Fibroblast of skin of back (primary cell): ENCODE results near the gene SGSH.
"Not testable (repeated sequence)": the region's sequence is repeated elsewhere in the genome, so short reads cannot be mapped to it uniquely, and the experiment has no call there.

ENCODE experiments used
- DNase-seq: peaks from one replicate; pipeline ENCODE4 v3.0.0-alpha.2; 2013

SGSH gene

DNA sequence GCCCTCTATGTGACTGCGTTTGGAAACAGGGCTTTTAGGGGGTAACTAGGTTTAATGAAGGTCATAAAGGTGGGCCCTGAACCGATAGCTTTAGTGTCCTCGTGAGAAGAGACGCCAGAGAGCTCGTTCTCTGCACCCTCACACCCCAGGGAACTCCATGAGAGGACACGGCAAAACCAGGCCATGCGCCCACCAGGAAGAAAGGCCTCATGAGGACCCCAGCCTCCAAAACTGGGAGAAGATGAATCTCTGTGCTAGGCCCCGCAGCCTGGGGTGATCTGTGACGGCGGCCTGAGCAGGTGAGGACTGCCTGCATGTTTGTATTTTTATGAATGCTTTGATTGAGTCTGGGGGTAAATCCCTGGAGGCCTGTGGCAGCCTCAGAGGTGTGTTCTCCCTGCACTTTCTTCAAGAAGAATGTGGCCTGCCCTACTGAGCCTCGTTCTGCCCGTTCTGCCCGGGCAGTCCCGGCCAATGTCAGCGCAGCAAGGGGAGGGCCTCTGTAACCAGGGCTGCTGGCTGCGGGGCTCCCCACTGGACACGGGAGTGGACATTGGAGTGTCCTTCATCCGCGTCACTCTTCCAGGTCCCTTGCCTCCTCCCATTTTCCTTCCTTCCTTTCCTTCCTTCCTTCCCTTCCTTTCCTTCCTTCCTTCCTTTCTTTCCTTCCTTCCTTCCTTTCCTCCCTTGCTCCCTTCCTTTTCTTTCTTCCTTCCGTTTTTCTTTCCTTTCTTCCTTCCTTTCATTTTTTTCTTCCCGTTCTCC, 33.7 kb upstream of the SGSH start:
- DNase-seq, result no peak

DNA sequence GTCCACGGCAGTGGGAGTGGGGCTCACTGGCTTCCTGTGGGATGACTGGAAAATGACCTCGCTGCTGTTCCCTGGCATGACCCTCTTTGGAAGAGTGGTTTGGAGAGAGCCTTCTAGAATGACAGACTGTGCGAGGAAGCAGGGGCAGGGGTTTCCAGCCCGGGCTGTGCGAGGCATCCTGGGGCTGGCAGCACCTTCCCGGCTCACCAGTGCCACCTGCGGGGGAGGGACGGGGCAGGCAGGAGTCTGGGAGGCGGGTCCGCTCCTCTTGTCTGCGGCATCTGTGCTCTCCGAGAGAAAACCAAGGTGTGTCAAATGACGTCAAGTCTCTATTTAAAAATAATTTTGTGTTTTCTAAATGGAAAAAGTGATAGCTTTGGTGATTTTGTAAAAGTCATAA, 32.7 kb upstream of the SGSH start:
- peak; percentile 12 for DNase-seq

DNA sequence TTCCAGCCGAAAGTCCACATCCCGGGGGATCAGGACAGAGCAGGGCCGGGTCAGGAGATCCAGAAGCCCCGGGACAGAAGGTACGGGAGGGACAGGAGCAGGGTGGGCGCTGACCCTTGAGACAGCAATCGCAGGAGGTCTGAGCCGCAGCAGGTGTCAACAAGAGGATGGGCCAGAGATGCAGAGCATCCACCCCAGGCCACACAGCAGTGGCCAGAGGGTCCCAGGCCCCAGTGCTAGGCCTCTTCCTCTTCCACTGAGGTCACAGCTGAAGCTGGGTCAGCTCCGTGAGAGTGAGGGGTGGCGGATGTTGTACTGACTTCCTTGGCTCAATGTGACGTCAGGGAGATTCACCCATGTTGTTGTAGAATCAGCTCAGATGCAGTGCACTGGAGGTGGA, 31.8 kb upstream of the SGSH start:
- no peak for DNase-seq

DNA sequence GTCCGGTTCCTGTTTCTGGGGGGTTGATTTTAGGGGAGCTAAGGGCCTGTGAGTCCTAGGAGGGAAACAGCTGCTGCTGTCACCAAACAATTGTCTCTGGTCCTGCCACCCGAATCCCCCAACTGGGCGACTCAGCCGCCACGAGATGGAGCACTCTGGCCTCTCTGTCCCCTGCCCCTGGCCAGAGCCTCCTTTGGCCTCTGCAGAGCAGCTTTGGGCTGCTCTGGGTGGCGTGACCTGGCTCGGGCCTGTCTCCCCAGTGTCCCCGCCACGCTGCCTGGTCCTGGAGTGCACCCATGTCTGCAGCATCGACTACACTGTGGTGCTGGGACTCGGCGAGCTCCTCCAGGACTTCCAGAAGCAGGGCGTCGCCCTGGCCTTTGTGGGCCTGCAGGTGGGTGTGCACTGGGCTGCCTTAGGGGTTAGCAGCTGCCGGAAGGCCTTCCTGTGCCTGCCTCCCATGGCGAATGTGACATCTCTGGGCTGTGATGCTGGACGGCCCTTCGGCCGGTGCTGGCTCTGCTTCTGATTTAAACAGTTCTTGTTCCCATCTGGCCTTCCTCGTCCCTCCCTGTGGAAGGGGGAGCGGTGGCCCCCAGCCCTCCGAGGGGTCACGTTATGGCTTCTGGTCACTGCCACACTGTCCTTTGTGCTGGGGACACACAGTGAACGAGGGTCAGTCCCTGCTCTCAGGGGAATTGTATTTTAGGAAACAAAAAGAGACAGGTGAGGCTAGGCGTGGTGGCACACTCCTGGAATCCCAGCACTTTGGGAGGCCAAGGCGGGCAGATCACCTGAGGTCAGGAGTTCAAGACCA, 29.0 kb upstream of the SGSH start:
- no peak for DNase-seq

DNA sequence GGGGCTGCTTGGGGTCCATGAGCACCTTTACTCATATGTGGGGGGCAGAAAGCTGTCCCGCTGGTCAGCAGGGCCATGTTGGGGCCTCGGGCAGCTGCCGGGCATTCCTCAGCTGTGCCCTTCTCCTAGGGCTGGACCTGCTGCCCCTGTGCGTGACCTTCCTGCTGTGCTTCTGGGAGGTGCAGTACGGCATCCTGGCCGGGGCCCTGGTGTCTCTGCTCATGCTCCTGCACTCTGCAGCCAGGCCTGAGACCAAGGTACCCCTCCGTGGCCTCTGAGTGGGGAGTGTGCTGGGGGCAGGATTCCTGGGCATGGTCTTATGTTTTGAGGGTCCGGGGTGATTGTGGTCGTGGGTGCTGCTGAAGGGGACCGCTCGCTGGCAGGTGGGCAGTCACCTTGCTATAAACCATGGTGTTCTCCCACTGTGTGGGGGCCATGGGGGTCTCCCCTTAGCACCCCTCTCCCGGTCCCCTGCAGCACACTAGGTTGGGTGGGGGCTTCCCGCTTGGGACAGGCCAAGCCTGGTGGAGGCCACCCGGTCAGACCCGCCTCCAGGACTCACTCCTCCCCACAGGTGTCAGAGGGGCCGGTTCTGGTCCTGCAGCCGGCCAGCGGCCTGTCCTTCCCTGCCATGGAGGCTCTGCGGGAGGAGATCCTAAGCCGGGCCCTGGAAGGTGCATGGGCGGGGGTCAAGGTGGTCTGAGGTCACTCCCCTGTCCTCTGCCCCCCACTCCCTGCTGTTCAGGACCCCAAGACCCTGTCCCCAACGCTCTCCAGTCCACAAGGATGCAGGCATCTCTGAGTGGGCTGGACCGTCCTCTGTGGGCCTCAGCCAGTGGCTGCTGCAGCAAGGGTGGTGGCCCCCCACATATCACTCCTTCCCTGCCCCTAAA, 28.1 kb upstream of the SGSH start:
- DNase-seq, result no peak

DNA sequence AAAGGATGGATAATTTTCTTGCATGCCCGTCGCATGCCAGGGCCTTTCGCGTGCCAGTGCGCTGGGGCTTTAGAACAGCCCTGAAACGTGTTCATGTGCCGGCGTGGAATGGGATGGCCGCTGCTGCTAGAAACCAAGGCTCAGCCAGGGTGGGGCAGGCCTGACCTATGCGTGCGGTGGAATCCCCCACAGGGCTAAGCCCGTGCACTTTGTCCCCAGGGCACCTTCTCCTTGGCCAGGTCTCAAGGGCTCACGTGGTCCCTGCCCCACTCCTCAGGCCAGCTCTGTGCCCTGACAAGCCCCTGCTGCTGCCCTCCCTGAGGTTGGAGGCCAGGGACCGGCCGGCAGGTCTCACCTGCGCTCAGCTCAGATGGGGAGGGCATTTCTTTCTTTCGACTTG, 27.4 kb upstream of the SGSH start:
- DNase-seq, result no peak

DNA sequence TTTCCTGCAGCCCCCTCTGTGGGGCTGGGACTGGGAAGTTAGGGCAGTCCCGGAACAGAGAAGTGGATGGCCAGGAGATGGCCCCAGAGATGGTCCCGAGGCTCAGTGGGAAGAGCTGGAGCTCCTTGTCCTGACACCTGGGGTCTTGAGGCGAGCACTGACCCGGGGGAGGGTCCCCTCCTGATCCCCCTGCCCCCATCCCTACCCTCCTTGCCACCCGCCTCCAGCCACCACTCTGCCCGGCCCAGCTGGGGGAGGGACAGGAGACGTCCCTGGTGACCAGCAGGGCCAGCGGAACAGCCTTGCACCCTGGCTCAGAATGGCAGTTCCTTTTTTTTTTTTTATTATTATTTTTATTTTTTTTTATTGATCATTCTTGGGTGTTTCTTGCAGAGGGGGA, 26.6 kb upstream of the SGSH start:
- DNase-seq, result no peak

DNA sequence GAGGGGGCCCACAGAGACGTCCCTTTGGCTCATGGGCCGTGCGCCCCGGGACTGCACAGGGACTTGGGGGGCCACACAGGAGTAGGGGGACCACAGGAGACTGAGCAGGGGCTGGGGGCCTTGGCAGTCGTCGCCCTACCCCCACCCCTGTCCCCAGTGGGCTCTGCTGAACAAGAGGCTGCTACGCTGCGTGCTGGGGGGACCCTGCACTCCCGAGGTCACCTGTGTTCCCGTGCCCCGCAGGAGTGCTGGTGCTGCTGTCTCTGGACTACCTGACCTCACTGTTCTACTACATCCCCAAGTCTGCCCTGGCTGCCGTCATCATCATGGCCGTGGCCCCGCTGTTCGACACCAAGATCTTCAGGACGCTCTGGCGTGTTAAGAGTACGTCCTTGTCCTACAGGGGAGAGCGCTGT, 26.1 kb upstream of the SGSH start:
- no peak for DNase-seq

DNA sequence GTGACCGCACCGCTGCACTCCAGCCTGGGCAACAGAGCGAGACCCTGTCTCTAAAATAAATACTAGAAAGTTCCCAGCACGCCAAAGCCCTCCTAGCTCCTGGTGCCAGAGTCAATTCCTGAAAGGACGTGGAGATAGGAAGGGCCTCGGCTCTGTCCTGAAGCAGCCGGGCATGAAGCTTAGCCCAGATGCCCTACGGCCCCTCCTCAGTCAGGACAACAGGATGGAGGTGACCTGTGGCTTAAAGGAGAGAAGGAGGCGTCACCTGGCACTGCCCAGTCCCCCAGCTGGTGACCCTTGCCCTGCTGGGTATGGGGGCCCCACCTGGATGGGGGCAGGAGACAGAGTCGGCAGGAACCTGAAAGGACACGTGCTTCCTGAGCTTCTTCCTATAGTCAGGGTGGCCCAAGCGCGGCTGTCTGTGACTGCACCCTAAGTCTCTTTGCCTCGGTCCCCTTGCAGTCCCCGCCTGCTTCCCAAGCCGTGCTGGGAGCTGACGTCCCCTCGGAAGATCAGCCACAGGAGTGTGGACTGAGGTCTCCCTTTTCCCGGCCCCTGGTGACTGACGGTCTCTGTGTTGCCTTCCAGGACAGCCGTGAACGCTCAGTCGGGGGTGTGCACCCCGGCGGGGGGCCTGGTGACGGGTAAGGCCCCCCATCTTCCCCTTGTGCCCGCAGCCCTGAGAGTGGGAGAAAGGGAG, 25.6 kb upstream of the SGSH start:
- no peak for DNase-seq

DNA sequence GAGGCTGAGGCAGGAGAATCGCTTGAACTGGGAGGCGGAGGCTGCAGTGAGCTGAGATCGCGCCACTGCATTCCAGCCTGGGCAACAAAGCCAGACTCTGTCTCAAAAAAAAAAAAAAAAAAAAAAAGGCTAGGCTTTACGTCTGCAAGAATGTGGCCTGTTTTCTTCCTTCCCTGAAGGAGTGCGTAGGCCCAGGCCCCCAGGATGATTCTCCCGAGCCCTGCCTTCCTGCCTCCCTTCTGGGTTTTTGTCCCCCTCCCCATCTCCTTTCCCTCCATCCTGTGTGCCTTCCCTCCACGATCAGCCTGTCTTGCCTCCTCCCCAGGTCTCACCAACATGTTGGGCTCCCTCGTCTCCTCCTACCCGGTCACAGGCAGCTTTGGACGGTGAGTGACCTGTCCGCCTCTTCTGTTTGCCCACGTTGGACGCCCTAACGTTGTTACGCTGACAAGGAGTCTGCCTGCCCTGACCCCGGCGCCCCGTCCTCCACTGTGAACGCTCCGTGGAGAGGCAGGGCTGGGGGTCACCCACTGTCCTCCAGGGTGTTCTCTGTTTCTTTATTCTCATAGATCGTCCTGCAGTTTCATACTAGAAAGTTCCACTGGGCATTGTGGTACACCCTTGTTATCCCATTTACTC, 24.9 kb upstream of the SGSH start:
- no peak for DNase-seq

DNA sequence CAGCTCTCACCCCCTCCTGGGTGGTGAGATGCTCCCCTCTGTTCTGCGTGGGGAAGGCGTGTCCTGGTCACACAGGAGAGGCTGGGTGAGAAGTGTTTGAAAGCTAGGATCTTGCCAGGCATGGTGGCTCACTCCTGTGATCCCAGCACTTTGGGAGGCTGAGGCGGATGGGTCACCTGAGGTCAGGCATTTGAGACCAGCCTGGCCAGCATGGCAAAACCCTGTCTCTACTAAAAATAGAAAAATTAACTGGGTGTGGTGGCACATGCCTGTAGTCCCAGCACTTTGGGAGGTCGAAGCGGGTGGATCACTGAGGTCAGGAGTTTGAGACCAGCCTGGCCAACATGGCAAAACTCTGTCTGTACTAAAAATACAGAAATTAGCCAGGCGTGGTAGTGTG, 24.3 kb upstream of the SGSH start:
- not testable (repeated sequence) for DNase-seq

DNA sequence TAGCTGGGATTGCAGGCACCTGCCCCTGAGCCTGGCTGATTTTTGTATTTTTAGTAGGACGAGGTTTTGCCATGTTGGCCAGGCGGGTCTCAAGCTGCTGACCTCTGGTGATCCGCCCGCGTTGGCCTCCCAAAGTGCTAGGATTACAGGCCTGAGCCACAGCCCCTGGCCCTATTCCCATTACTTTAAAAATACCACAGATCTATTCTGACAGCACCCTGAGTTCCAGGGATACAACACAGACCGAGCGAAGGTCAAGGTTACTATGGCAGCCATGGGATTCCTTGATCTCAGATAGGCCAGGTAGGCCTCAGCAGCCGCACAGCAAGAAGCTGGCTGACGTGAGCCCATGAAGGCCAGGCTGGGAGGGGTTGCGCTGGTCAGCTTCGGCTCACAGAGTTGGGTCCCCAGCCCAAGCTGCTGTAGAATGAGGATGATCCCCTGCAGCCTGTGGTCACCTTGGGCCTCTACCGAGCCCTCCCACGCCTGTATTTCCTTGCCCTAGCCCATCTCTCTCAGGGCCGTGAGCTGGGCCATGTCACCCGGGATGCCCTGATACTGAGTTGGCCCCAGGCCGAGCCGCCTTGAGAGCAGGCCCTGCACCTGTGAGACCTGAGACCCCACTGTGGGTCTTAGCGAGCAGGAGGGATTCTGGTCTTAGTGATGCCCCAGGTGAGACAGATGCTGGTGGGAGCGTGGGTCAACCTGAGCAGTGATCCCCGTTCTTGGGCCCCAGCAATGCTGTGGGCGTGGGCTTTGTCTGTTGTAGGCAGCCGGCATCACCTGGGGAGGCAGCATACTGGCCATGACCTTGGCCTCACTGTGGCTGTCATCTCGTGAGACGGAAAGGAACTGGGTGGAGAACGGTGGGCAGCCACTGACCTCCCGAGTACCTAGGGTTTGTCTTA, 23.6 kb upstream of the SGSH start:
- no peak for DNase-seq

DNA sequence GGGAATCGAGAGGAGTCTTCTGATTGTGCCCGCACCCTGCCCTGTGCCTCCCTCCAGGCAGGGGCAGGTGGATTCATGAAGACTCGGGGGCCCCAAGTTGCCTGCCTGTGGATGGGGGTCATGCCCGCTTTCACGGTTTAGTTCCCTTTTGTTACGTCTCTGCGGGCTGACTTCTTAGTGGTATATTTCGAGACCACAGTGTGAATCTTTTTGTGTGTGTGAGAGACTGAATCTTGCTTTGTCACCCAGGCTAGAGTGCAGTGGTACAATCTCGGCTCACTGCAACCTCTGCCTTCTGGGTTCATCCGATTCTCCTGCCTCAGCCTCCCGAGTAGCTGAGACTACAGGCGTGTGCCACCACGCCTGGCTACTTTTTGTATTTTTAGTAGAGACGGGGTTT, 22.4 kb upstream of the SGSH start:
- DNase-seq, result no peak

DNA sequence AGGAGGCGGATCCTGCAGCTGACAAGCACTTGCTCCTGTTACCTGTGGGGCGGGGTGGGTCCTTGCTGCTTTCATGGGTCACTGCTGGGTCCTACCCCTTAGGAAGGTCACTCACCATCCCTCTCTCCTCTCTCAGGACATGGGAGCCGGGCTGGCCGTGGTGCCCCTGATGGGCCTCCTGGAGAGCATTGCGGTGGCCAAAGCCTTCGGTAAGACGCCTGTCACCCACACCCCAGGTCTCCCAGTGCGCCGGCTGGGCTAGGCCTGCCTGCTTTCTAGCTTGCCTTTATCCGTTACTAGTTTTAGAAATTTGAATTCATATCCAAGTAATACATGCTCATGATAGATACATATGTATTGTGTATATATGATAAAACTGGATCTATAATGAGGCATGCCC, 17.3 kb upstream of the SGSH start:
- no peak for DNase-seq

DNA sequence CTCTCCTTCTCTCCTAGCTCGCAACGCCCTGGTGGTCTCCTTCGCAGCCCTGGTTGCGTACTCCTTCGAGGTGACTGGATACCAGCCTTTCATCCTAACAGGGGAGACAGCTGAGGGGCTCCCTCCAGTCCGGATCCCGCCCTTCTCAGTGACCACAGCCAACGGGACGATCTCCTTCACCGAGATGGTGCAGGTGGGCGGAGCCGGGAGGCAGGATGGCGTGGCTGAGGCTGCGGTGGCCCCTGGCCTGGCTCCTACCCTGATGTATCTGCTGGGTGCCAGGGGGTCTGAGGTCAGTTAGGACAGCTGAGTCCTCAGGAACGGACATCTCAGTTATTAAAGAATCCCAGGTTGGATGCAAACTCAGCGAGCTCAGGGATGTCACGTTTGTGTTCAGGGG, 16.8 kb upstream of the SGSH start:
- DNase-seq, result no peak

DNA sequence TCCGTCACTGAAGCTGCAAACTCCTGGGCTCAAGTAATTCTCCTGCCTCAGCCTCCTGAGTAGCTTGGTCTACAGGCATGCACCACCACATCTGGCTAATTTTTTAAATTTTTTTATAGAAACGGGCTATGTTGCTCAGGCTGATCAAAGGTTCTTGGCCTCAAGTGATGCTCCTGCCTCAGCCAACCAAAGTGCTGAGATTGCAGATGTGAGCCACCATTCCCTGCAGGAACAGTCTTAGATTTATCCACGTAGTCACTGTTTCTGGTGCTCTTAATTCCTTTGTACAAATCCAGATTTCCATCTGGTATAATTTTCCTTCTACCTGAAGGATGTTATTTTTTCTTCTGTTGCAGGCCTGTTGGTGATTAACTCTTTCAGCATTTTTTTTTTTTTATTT, 13.1 kb upstream of the SGSH start:
- no peak for DNase-seq

DNA sequence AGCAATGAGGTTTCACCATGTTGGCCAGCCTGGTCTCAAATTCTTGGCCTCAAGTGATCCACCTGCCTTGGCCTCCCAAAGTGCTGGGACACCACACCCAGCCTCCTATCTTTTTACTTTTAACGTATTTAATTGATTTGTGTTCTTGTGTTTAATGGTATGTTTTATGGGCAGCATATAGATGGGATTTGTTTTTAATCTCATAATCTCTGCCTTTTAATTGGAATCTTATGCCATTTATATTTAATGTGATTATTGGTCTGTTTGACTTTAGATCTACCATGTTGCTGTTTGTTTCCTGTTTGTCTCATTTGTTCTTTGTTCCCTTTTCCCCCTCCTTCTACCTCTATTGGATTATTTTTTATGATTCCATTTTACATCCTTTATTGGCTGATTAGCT, 12.3 kb upstream of the SGSH start:
- no peak for DNase-seq

DNA sequence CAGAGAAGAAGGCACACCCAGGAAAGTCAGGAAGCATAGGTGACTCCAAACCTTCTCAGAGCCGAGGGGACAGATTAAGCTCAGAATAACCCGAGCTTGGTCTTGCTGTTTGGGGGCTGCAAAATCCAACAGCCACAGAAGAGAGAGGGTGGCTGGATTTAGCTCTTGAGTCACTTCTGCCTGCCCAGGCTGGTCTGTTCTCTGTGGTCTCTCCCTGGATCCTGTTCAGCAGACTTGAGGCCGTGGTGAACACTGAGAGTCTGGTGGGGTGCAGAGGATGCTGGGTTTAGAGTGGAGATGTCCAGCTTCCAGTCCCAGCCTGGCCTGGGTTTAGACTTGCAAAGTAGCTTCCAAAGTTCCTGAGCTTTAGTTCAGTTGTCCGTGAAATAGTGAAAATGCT, 8.9 kb upstream of the SGSH start:
- no peak for DNase-seq

DNA sequence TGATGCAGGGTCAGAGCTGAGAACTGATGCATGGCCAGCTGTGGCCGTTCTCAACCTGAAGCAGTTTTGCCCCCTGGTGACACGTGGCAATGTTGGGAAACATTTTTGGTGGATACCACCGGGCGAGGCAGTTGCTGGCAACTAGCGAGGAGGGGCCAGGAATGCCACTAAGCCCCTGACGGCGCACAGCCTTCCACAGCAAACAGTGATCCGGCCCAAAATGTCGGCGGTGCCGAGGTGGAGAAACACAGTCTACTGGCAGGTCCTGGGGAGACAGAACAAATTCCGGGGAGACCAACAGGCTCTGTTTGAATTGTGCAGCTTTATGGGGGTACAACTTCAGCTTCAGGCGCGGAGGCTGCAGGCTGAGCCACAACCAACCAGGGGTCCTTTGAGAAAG, 8.3 kb upstream of the SGSH start:
- no peak for DNase-seq

DNA sequence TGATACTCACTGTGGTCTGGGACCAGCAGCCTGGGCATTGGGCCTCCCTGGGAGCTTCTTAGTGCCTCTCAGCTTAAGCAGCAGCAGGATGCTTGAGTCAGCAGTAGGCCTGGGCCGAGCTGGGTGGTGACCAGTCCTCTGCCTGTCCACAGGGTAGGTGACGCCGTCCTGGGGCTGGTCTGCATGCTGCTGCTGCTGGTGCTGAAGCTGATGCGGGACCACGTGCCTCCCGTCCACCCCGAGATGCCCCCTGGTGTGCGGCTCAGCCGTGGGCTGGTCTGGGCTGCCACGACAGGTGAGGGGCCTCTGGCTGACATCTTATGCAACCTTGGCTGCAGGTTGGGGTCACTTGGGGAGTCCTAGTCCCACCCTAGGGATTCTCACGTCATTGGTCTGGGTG, 7.5 kb upstream of the SGSH start:
- no peak for DNase-seq

DNA sequence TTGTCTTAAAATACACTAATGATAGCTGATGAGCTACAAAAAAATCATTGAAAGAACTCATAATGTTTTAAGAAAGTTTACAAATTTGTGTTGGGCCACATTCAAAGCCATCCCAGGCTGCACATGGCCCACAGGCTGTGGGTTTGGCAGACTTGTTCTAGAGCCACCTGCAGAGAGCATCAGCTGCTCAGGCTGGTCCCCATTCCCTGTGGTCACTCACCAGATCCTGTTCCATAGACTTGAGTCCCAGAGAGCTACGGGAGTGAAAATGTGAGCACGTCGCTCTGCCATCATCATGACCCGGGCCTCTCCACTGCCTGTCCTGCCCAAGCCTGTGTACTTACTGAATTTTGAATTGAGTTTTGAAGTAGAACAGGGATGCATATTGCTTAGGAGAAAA, 7.0 kb upstream of the SGSH start:
- DNase-seq, result no peak
